PFSK-1 (cell line): ENCODE data around the gene RAB37.

Experiments used
- FOXP2 ChIP-seq: optimal IDR thresholded peaks from 2 replicates; pipeline ENCODE3; 2011; ENCODE audit warnings: borderline replicate concordance, control low read depth, inconsistent platforms; ENCODE audit not compliant: insufficient read depth; ENCODE audit errors: extremely low read length, extremely low read depth
- POLR2AphosphoS5 ChIP-seq: IDR thresholded peaks from 2 replicates; pipeline ENCODE4 v1.6.1; 2012; ENCODE audit warnings: low read depth, mild to moderate bottlenecking, control low read depth, low read length, moderate library complexity
- REST ChIP-seq, 2 experiments: IDR thresholded peaks; 2 replicates each; pipeline versions ENCODE4 v1.6.1 to v1.8.0; 2011 to 2012; ENCODE audit warnings: low read depth in 2 of 2, low read length in 2 of 2, control low read depth in 1 of 2, inconsistent platforms in 1 of 2, mild to moderate bottlenecking in 1 of 2, moderate library complexity in 1 of 2; ENCODE audit not compliant: insufficient read depth in 1 of 2
- SIN3A ChIP-seq: IDR thresholded peaks from 2 replicates; pipeline ENCODE4 v1.6.1; 2012; ENCODE audit warnings: mild to moderate bottlenecking, low read length, moderate library complexity, borderline replicate concordance; ENCODE audit not compliant: insufficient read depth
- TAF1 ChIP-seq: IDR thresholded peaks from 2 replicates; pipeline ENCODE4 v1.6.1; 2012; ENCODE audit warnings: low read length, control low read depth, borderline replicate concordance; ENCODE audit not compliant: insufficient read depth

RAB37 gene

GRCh38 chr17:74784125-74784810, 47.2 kb downstream of the RAB37 start:
- no peak for TF ChIP-seq REST (IDR thresholded peaks at IDR 0.05; ENCODE audit: insufficient read depth in 1 of 2, low read depth in 2 of 2, low read length in 2 of 2)
- no peak for TF ChIP-seq TAF1
- TF ChIP-seq SIN3A = no peak
- TF ChIP-seq FOXP2 = no peak
- TF ChIP-seq POLR2AphosphoS5 = no peak

DNA sequence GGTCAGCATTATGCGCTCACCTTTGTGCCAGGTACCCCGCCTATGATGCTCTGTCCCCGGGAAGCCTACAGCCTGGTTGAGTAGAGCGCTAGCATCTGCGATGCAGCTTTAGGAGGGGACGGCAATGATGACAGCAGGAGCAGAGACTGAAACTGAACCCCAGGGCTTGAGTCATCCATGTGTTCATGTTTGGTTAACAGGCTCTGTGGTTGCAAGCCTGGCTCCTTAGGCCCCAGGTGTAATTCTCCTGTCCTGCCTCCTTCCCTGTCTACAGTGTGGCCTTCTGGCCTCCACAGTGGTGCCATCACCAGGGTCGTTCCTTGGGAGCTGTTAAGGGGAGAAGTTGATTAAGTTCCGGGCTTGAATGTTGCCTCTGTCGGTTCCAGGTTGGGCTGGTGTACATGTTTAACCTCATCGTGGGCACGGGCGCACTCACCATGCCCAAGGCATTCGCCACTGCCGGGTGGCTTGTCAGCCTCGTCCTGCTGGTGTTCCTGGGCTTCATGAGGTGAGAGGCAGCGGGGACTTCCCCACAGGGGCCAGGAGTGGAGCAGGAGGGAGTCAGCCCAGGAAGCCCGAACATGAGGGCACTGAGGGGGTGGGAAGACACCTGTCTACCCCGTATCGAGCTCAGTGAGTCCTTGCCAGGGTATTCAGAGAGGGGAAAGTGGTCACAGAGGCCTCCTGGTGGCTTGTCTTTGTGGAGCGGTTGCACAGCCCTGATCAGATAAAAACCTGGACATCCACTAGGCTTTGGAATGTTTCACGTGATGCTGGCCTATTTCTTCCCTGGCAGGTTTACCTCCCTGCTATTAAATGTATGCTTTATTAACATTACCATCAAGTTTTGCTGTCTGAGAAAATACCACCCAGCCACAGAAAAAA, 48.3 kb downstream of the RAB37 start:
- TF ChIP-seq FOXP2 (no peak), SIN3A (no peak), TAF1 (no peak), POLR2AphosphoS5 (no peak), REST (IDR thresholded peaks at IDR 0.05; ENCODE audit: insufficient read depth in 1 of 2, low read depth in 2 of 2, low read length in 2 of 2) (no peak)

GRCh38 chr17:74785981-74786360, 48.9 kb downstream of the RAB37 start:
- no peak for TF ChIP-seq REST (IDR thresholded peaks at IDR 0.05; ENCODE audit: insufficient read depth in 1 of 2, low read depth in 2 of 2, low read length in 2 of 2)
- TF ChIP-seq POLR2AphosphoS5 = no peak
- no peak for TF ChIP-seq FOXP2

GRCh38 chr17:74786431-74787055, 49.5 kb downstream of the RAB37 start:
- TF ChIP-seq POLR2AphosphoS5 (no peak), FOXP2 (no peak), SIN3A (no peak), TAF1 (no peak), REST (IDR thresholded peaks at IDR 0.05; ENCODE audit: insufficient read depth in 1 of 2, low read depth in 2 of 2, low read length in 2 of 2) (no peak)
